Esophagus (tissue), 2 donors: ENCODE measurements around the gene NUDC. TPM values are rescaled to one million over a fixed set of nuclear protein-coding genes. Genes with fewer than 3 reads are reported as not detected.
A peak's percentile ranks its signal among the peaks of the same experiment; 100 is the strongest.

Experiments
- H3K27ac ChIP-seq, 2 donors: one replicate each; pipeline ENCODE4 v1.5.1; 2013; ENCODE audit warnings: low read depth in 2 of 2, mild to moderate bottlenecking in 2 of 2, inconsistent platforms in 1 of 2, low read length in 1 of 2, moderate library complexity in 1 of 2
- H3K27me3 ChIP-seq, 2 donors: one replicate each; pipeline ENCODE4 v1.6.1; 2013; ENCODE audit warnings: low read length in 2 of 2, control low read depth in 1 of 2, mild to moderate bottlenecking in 1 of 2; ENCODE audit not compliant: insufficient read depth in 2 of 2, control insufficient read depth in 1 of 2
- H3K36me3 ChIP-seq, 2 donors: one replicate each; pipeline ENCODE4 v1.6.1; 2013; ENCODE audit warnings: low read length in 1 of 2; ENCODE audit not compliant: control insufficient read depth in 2 of 2, insufficient read depth in 2 of 2
- H3K4me1 ChIP-seq, 2 donors: one replicate each; pipeline ENCODE4 v1.6.1; 2013; ENCODE audit warnings: low read length in 1 of 2; ENCODE audit not compliant: control insufficient read depth in 2 of 2, insufficient read depth in 2 of 2
- H3K4me3 ChIP-seq, 2 donors: one replicate each; pipeline ENCODE4 v1.5.1; 2013; ENCODE audit warnings: low read length in 2 of 2, mild to moderate bottlenecking in 2 of 2, low read depth in 1 of 2, moderate library complexity in 1 of 2
- H3K9me3 ChIP-seq, 2 donors: one replicate each; pipeline ENCODE4 v1.6.1; 2013; ENCODE audit warnings: mild to moderate bottlenecking in 2 of 2, low read depth in 1 of 2, low read length in 1 of 2, moderate library complexity in 1 of 2; ENCODE audit not compliant: control insufficient read depth in 2 of 2, insufficient read depth in 1 of 2
- WGBS, 2 donors: extraction: QIAGEN DNeasy Blood & Tissue Kit; methylation state at CpG; one replicate each; pipeline ENCODE4 v1.1.7; 2013; 5-methylcytosine and 5-hydroxymethylcytosine counted together
- polyA plus RNA-seq, 2 donors: library from polyadenylated mRNA; stranded (reverse); fragments of 200-250 nt; gene quantifications; one replicate each; pipeline ENCODE4 v1.2.3, GENCODE V29; 2013
- donor health status: healthy with polysubstance abuse.
- donor health status: Bipolar disorder and iron deficiency.

NUDC gene
- polyA plus RNA-seq, 2 donors = 25.5 to 42.1 TPM

- Histone ChIP-seq H3K36me3 (no peaks in the 10 kb centered on the region), H3K4me3 (no peak overlapping the region), H3K9me3 (no peaks in the 10 kb centered on the region), H3K27me3 (no peaks in the 10 kb centered on the region), H3K4me1 (no peaks in the 10 kb centered on the region), H3K27ac (no peak overlapping the region)
- 66 to 80% methylated on average over 4 of the region's 4 CpGs for WGBS, 2 donors
These were observed 11.0 kb upstream of the NUDC start for GRCh38 chr1:26910343-26911160.

- no peaks in the 10 kb centered on the region for H3K27me3 ChIP-seq
- no peaks in the 10 kb centered on the region for H3K4me1 ChIP-seq
- no peaks in the 10 kb centered on the region for H3K36me3 ChIP-seq
- H3K27ac ChIP-seq = no peak overlapping the region
- no peak overlapping the region for H3K4me3 ChIP-seq
- no peaks in the 10 kb centered on the region for H3K9me3 ChIP-seq
- WGBS, 2 donors = 82 to 90% methylated on average over 8 of the region's 8 CpGs
These were observed 10.0 kb upstream of the NUDC start for GRCh38 chr1:26911399-26912146.

GRCh38 chr1:26912147-26912490 lies 9.4 kb upstream of the NUDC start:
- WGBS, 2 donors = 43 to 51% methylated on average over 2 of the region's 2 CpGs
- no peak overlapping the region for H3K27ac ChIP-seq

GRCh38 chr1:26913389-26913753 lies 8.2 kb upstream of the NUDC start:
- no peaks in the 10 kb centered on the region for H3K9me3 ChIP-seq
- WGBS, 2 donors = 63 to 82% methylated on average over 5 of the region's 5 CpGs

More at GRCh38 chr1:26912147-26912490, 9.4 kb upstream of the NUDC start:
- Histone ChIP-seq H3K4me1 (no peaks in the 10 kb centered on the region), H3K9me3 (no peaks in the 10 kb centered on the region), H3K4me3 (no peak overlapping the region), H3K27me3 (no peaks in the 10 kb centered on the region), H3K36me3 (no peaks in the 10 kb centered on the region)

GRCh38 chr1:26913754-26914619 lies 7.6 kb upstream of the NUDC start, which contains the start of gene NR0B2:
Gene NR0B2, minus strand, starts transcription at chr1:26913975. Its CDS starts 35 bp downstream, at chr1:26913940.
- H3K27ac ChIP-seq = no peak within 1 kb of the TSS

More at GRCh38 chr1:26913389-26913753, 8.2 kb upstream of the NUDC start:
- no peak overlapping the region for H3K27ac ChIP-seq
- H3K4me1 ChIP-seq = no peaks in the 10 kb centered on the region
- H3K36me3 ChIP-seq = no peaks in the 10 kb centered on the region
- no peaks in the 10 kb centered on the region for H3K27me3 ChIP-seq
- no peak overlapping the region for H3K4me3 ChIP-seq

GRCh38 chr1:26915204-26915842 lies 6.2 kb upstream of the NUDC start:
- 51 to 66% methylated on average over 5 of the region's 5 CpGs for WGBS, 2 donors
- no peaks in the 10 kb centered on the region for H3K27me3 ChIP-seq
- H3K27ac ChIP-seq = no peak overlapping the region
- no peaks in the 10 kb centered on the region for H3K4me1 ChIP-seq
- H3K36me3 ChIP-seq = no peaks in the 10 kb centered on the region
- H3K9me3 ChIP-seq = no peaks in the 10 kb centered on the region
- no peak overlapping the region for H3K4me3 ChIP-seq

More at GRCh38 chr1:26913754-26914619, 7.6 kb upstream of the NUDC start, which contains the start of gene NR0B2:
- Histone ChIP-seq H3K27me3 (no peaks in the 10 kb centered on the region), H3K4me3 (no peak within 1 kb of the TSS), H3K9me3 (no peaks in the 10 kb centered on the region), H3K4me1 (no peaks in the 10 kb centered on the region), H3K36me3 (no peaks in the 10 kb centered on the region)
- WGBS, 2 donors = 56 to 80% methylated on average over 13 to 16 of the region's 16 CpGs

GRCh38 chr1:26921126-26921539 lies 410 bp upstream of the NUDC start:
- Histone ChIP-seq H3K36me3 (peaks cover 0 to 1% of the 10 kb centered on the region in 2 donors), H3K9me3 (no peaks in the 10 kb centered on the region), H3K27ac (peak overlapping the region; percentile 10 to 77), H3K4me3 (peak overlapping the region; percentile 28 to 85), H3K4me1 (peaks cover 2 to 7% of the 10 kb centered on the region in 2 donors), H3K27me3 (no peaks in the 10 kb centered on the region)
- 12 to 13% methylated on average over 7 of the region's 7 CpGs for WGBS, 2 donors

GRCh38 chr1:26922431-26922729 lies 837 bp downstream of the NUDC start:
- Histone ChIP-seq H3K27me3 (no peaks in the 10 kb centered on the region), H3K4me3 (peak overlapping the region; percentile 85 to 100), H3K36me3 (peaks cover 3 to 5% of the 10 kb centered on the region in 2 donors), H3K9me3 (no peaks in the 10 kb centered on the region), H3K4me1 (peaks cover 2 to 7% of the 10 kb centered on the region in 2 donors), H3K27ac (no peak overlapping the region)
- 23 to 24% methylated on average over 6 of the region's 6 CpGs for WGBS, 2 donors

GRCh38 chr1:26922901-26923300 lies 1.4 kb downstream of the NUDC start:
- H3K36me3 ChIP-seq = peaks cover 3 to 5% of the 10 kb centered on the region in 2 donors
- H3K4me3 ChIP-seq = peak overlapping the region in 1 of 2 donors; percentile 85
- no peaks in the 10 kb centered on the region for H3K9me3 ChIP-seq
- WGBS, 2 donors = 77 to 89% methylated on average over 3 of the region's 3 CpGs
- no peaks in the 10 kb centered on the region for H3K27me3 ChIP-seq
- H3K27ac ChIP-seq = no peak overlapping the region
- H3K4me1 ChIP-seq = peaks cover 2 to 7% of the 10 kb centered on the region in 2 donors
